Right renal pelvis (tissue), 4 donors: ENCODE results near the gene NUDT16L1. TPM values are rescaled to one million over a fixed set of nuclear protein-coding genes. Genes with fewer than 3 reads are reported as not detected.

Source experiments
- DNase-seq, 4 donors: peaks; one replicate each; pipeline ENCODE4 v3.0.0-alpha.2; 2013; ENCODE audit warnings: low read depth in 4 of 4, low spot score in 3 of 4, missing footprints in 1 of 4
- polyA plus RNA-seq, 4 donors: library from polyadenylated mRNA; unstranded; fragments of 120-200 nt; gene quantifications; one replicate each; pipeline ENCODE4 v1.2.1, GENCODE V29; 2013; ENCODE audit not compliant: insufficient read length in 4 of 4

NUDT16L1 gene
- polyA plus RNA-seq, 4 donors, result 39.7 to 55.9 (median 43.3) TPM

GRCh38 chr16:4663777-4664465 lies 29.4 kb upstream of the NUDT16L1 start:
- no peak for DNase-seq

- no peak for DNase-seq
Observed at GRCh38 chr16:4664538-4665418, 28.6 kb upstream of the NUDT16L1 start.

GRCh38 chr16:4666537-4667202 lies 26.7 kb upstream of the NUDT16L1 start:
- DNase-seq, result no peak

- DNase-seq, result no peak
Observed at GRCh38 chr16:4667203-4667963, 26.0 kb upstream of the NUDT16L1 start.

GRCh38 chr16:4668313-4668960 lies 24.9 kb upstream of the NUDT16L1 start:
- no peak for DNase-seq

- DNase-seq, result no peak
Observed at GRCh38 chr16:4673387-4674046, 19.8 kb upstream of the NUDT16L1 start.

GRCh38 chr16:4674926-4675530 lies 18.3 kb upstream of the NUDT16L1 start:
- DNase-seq, result no peak

- DNase-seq, result no peak
Observed at GRCh38 chr16:4675864-4676786, 17.2 kb upstream of the NUDT16L1 start.

- no peak for DNase-seq
Observed at GRCh38 chr16:4676831-4677230, 16.5 kb upstream of the NUDT16L1 start.

GRCh38 chr16:4677390-4677789 lies 16.0 kb upstream of the NUDT16L1 start:
- DNase-seq, result no peak

GRCh38 chr16:4677994-4678393 lies 15.4 kb upstream of the NUDT16L1 start:
- no peak for DNase-seq

GRCh38 chr16:4678596-4678995 lies 14.8 kb upstream of the NUDT16L1 start:
- no peak for DNase-seq

GRCh38 chr16:4679156-4679849 lies 14.1 kb upstream of the NUDT16L1 start:
- no peak for DNase-seq

- no peak for DNase-seq
Observed at GRCh38 chr16:4679850-4680636, 13.3 kb upstream of the NUDT16L1 start.

GRCh38 chr16:4680673-4681470 lies 12.5 kb upstream of the NUDT16L1 start:
- DNase-seq, result no peak
